Sigmoid colon (tissue), 7 donors: ENCODE measurements around the gene NUDT22. TPM values are rescaled to one million over a fixed set of nuclear protein-coding genes. Genes with fewer than 3 reads are reported as not detected.

Source experiments
- DNase-seq: peaks from one replicate; pipeline ENCODE4 v3.0.0-alpha.2; 2019
- H3K27ac ChIP-seq, 4 donors: fragments of 200-600 bp; sonication (generic); one replicate each; pipeline ENCODE4 v1.5.1; 2016 to 2019; ENCODE audit warnings: mild to moderate bottlenecking in 1 of 4
- H3K27me3 ChIP-seq, 3 donors: fragments of 200-600 bp; sonication (generic); one replicate each; pipeline ENCODE4 v1.5.1; 2019; ENCODE audit warnings: mild to moderate bottlenecking in 1 of 3
- H3K36me3 ChIP-seq, 4 donors: fragments of 200-600 bp; sonication (generic); one replicate each; pipeline ENCODE4 v1.5.1; 2016 to 2019
- H3K4me1 ChIP-seq, 4 donors: fragments of 200-600 bp; sonication (generic); one replicate each; pipeline ENCODE4 v1.5.1; 2017 to 2019
- H3K4me3 ChIP-seq, 4 donors: fragments of 200-600 bp; sonication (generic); one replicate each; pipeline ENCODE4 v1.5.1; 2017 to 2019; ENCODE audit warnings: mild to moderate bottlenecking in 2 of 4, moderate library complexity in 1 of 4
- H3K9me3 ChIP-seq, 4 donors: fragments of 200-600 bp in 3 of 4; sonication (generic) in 3 of 4; one replicate each; pipeline versions ENCODE4 v1.5.1 to v1.6.1; 2013 to 2019
- EP300 ChIP-seq, 4 donors: sonication (generic); formaldehyde crosslinking; IDR thresholded peaks; one replicate each; pipeline ENCODE4 v1.6.1; 2017; ENCODE audit warnings: antibody characterized with exemption in 4 of 4
- POLR2A ChIP-seq, 2 donors: fragments of 450-650 bp; IDR thresholded peaks; one replicate each; pipeline ENCODE4 v1.6.1; 2016; ENCODE audit warnings: antibody characterized with exemption in 2 of 2, mild to moderate bottlenecking in 2 of 2, moderate library complexity in 2 of 2
- POLR2AphosphoS5 ChIP-seq, 4 donors: sonication (generic); formaldehyde crosslinking; IDR thresholded peaks; one replicate each; pipeline ENCODE4 v1.6.1; 2017; ENCODE audit warnings: antibody characterized with exemption in 4 of 4
- WGBS, 2 donors: extraction: QIAGEN DNeasy Blood & Tissue Kit; methylation state at CpG; one replicate each; pipeline ENCODE4 v1.1.7; 2013; 5-methylcytosine and 5-hydroxymethylcytosine counted together
- intact Hi-C: fragments of 100-400 bp; cut with DNase I; formaldehyde crosslinking; loops from one replicate; pipeline ENCODE4 v1.15.1; 2023
- polyA plus RNA-seq, 3 donors: library from polyadenylated mRNA; stranded (reverse); fragments of 200-250 nt; gene quantifications; one replicate each; pipeline ENCODE4 v1.2.3, GENCODE V29; 2013
- total RNA-seq, 4 donors: library from RNA; depleted of rRNA; stranded (reverse); fragments of >200 nt; gene quantifications; one replicate each; pipeline ENCODE4 v1.1.0, GENCODE V29; 2016
- TF ChIP-seq, protein P1 (sequence below), 4 experiments: fragments of 450-650 bp in 3 of 4; fragments of 200-600 bp in 1 of 4; IDR thresholded peaks; one replicate each; pipeline ENCODE4 v1.5.1; 2016 to 2019; ENCODE audit warnings: antibody characterized with exemption in 4 of 4, mild to moderate bottlenecking in 3 of 4, moderate library complexity in 2 of 4
- donor health status: healthy with polysubstance abuse.
- donor health status: Bipolar disorder and iron deficiency.
- donor health status: healthy.

Gene NUDT22
- total and polyA plus RNA-seq, 7 donors, result 41.4 to 130 (median 64.8) TPM

GRCh38 chr11:64208796-64209562 lies 17.1 kb upstream of the NUDT22 start:
- H3K36me3 ChIP-seq, result peaks cover 2 to 16% (median 3%) of the 10 kb centered on the region in 4 donors
- WGBS, 2 donors, result 88 to 91% methylated on average over 18 of the region's 18 CpGs
- H3K27ac ChIP-seq, result peak overlapping the region; percentile 68 to 77 (median 70)
- intact Hi-C loops, result no loop called here
- peaks cover 0 to 32% (median 17%) of the 10 kb centered on the region in 4 donors for H3K4me1 ChIP-seq
- no peaks in the 10 kb centered on the region for H3K9me3 ChIP-seq
- no peak overlapping the region for H3K4me3 ChIP-seq
- DNase-seq, result no peak
- H3K27me3 ChIP-seq, result no peaks in the 10 kb centered on the region
- TF ChIP-seq, protein P1, sequence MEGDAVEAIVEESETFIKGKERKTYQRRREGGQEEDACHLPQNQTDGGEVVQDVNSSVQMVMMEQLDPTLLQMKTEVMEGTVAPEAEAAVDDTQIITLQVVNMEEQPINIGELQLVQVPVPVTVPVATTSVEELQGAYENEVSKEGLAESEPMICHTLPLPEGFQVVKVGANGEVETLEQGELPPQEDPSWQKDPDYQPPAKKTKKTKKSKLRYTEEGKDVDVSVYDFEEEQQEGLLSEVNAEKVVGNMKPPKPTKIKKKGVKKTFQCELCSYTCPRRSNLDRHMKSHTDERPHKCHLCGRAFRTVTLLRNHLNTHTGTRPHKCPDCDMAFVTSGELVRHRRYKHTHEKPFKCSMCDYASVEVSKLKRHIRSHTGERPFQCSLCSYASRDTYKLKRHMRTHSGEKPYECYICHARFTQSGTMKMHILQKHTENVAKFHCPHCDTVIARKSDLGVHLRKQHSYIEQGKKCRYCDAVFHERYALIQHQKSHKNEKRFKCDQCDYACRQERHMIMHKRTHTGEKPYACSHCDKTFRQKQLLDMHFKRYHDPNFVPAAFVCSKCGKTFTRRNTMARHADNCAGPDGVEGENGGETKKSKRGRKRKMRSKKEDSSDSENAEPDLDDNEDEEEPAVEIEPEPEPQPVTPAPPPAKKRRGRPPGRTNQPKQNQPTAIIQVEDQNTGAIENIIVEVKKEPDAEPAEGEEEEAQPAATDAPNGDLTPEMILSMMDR (IDR thresholded peaks at IDR 0.05), result no peak
- TF ChIP-seq POLR2A (IDR thresholded peaks at IDR 0.05) (no peak), EP300 (IDR thresholded peaks at IDR 0.05) (no peak), POLR2AphosphoS5 (IDR thresholded peaks at IDR 0.05) (no peak)

GRCh38 chr11:64209563-64209843 lies 16.6 kb upstream of the NUDT22 start:
- H3K9me3 ChIP-seq, result no peaks in the 10 kb centered on the region
- 92 to 93% methylated on average over 8 of the region's 8 CpGs for WGBS, 2 donors
- peaks cover 0 to 27% (median 11%) of the 10 kb centered on the region in 4 donors for H3K4me1 ChIP-seq
- H3K27ac ChIP-seq, result no peak overlapping the region
- H3K27me3 ChIP-seq, result no peaks in the 10 kb centered on the region
- TF ChIP-seq POLR2AphosphoS5 (IDR thresholded peaks at IDR 0.05) (no peak), EP300 (IDR thresholded peaks at IDR 0.05) (no peak), POLR2A (IDR thresholded peaks at IDR 0.05) (no peak)
- TF ChIP-seq, protein P1 (IDR thresholded peaks at IDR 0.05), result no peak
- no peak overlapping the region for H3K4me3 ChIP-seq
- DNase-seq, result no peak
- intact Hi-C loops, result no loop called here
- H3K36me3 ChIP-seq, result peaks cover 0 to 11% (median 0%) of the 10 kb centered on the region in 4 donors

GRCh38 chr11:64210301-64211020 lies 15.6 kb upstream of the NUDT22 start:
- TF ChIP-seq EP300 (IDR thresholded peaks at IDR 0.05) (no peak), POLR2A (IDR thresholded peaks at IDR 0.05) (no peak), POLR2AphosphoS5 (IDR thresholded peaks at IDR 0.05) (no peak)
- TF ChIP-seq, protein P1 (IDR thresholded peaks at IDR 0.05), result no peak
- Histone ChIP-seq H3K27ac (no peak overlapping the region), H3K9me3 (no peaks in the 10 kb centered on the region), H3K4me1 (peaks cover 0 to 18% (median 6%) of the 10 kb centered on the region in 4 donors), H3K36me3 (peaks cover 0 to 5% (median 0%) of the 10 kb centered on the region in 4 donors), H3K27me3 (no peaks in the 10 kb centered on the region), H3K4me3 (no peak overlapping the region)
- DNase-seq, result no peak
- intact Hi-C loops, result no loop called here
- WGBS, 2 donors, result 95% methylated on average over 24 of the region's 24 CpGs

- no peaks in the 10 kb centered on the region for H3K27me3 ChIP-seq
- intact Hi-C loops, result no loop called here
- H3K27ac ChIP-seq, result no peak overlapping the region
- 79 to 88% methylated on average over 30 of the region's 30 CpGs for WGBS, 2 donors
- DNase-seq, result no peak
- H3K4me1 ChIP-seq, result peaks cover 0 to 18% (median 6%) of the 10 kb centered on the region in 4 donors
- no peak overlapping the region for H3K4me3 ChIP-seq
- TF ChIP-seq EP300 (IDR thresholded peaks at IDR 0.05) (no peak), POLR2A (IDR thresholded peaks at IDR 0.05) (no peak), POLR2AphosphoS5 (IDR thresholded peaks at IDR 0.05) (no peak)
- TF ChIP-seq, protein P1 (IDR thresholded peaks at IDR 0.05), result no peak
- no peaks in the 10 kb centered on the region for H3K36me3 ChIP-seq
- H3K9me3 ChIP-seq, result no peaks in the 10 kb centered on the region
Observed at GRCh38 chr11:64211181-64211872, 14.7 kb upstream of the NUDT22 start.
